Measurements from ENCODE around the gene ANAPC15. TPM values are rescaled to one million over a fixed set of nuclear protein-coding genes. Genes with fewer than 3 reads are reported as not detected.

ANAPC15 gene
- total and polyA plus RNA-seq, 2 of the 13 experiments (the other 11 are each of a cell fraction or from before 2014, with no cell fraction given) = 18.8 to 25.7 TPM

- TF ChIP-seq RFX1 (IDR thresholded peaks at IDR 0.05) = no peak
- TF ChIP-seq ZNF383 (CRISPR knock-in tag; IDR thresholded peaks at IDR 0.05; ENCODE audit: borderline replicate concordance) = no peak
- TF ChIP-seq ZXDC (CRISPR knock-in tag; IDR thresholded peaks at IDR 0.05) = no peak
- TF ChIP-seq, protein P1, sequence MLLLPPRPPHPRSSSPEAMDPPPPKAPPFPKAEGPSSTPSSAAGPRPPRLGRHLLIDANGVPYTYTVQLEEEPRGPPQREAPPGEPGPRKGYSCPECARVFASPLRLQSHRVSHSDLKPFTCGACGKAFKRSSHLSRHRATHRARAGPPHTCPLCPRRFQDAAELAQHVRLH (CRISPR knock-in tag; IDR thresholded peaks at IDR 0.05; ENCODE audit: borderline replicate concordance, low read depth) = no peak
- TF ChIP-seq TMF1 (CRISPR knock-in tag; IDR thresholded peaks at IDR 0.05; ENCODE audit: low read depth) = no peak
- TF ChIP-seq, protein P2, sequence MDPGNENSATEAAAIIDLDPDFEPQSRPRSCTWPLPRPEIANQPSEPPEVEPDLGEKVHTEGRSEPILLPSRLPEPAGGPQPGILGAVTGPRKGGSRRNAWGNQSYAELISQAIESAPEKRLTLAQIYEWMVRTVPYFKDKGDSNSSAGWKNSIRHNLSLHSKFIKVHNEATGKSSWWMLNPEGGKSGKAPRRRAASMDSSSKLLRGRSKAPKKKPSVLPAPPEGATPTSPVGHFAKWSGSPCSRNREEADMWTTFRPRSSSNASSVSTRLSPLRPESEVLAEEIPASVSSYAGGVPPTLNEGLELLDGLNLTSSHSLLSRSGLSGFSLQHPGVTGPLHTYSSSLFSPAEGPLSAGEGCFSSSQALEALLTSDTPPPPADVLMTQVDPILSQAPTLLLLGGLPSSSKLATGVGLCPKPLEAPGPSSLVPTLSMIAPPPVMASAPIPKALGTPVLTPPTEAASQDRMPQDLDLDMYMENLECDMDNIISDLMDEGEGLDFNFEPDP (CRISPR knock-in tag; conservative IDR thresholded peaks at IDR 0.05) = no peak
- no peak for TF ChIP-seq ZNF230 (CRISPR knock-in tag; IDR thresholded peaks at IDR 0.05)
- TF ChIP-seq CREM (IDR thresholded peaks at IDR 0.05) = no peak
- TF ChIP-seq CREM (CRISPR knock-in tag; IDR thresholded peaks at IDR 0.05) = no peak
- TF ChIP-seq SATB2 (CRISPR knock-in tag; IDR thresholded peaks at IDR 0.05) = no peak
- no peak for TF ChIP-seq RFX5 (IDR thresholded peaks at IDR 0.05; ENCODE audit: low read depth, low read length)
- no peak for TF ChIP-seq NFAT5 (CRISPR knock-in tag; IDR thresholded peaks at IDR 0.05)
- TF ChIP-seq LCORL (IDR thresholded peaks at IDR 0.05) = no peak
- no peak for TF ChIP-seq LCORL (CRISPR knock-in tag; IDR thresholded peaks at IDR 0.05)
- no peak for TF ChIP-seq ZNF775 (CRISPR knock-in tag; IDR thresholded peaks at IDR 0.05; ENCODE audit: borderline replicate concordance)
- TF ChIP-seq ZNF569 (CRISPR knock-in tag; IDR thresholded peaks at IDR 0.05; ENCODE audit: borderline replicate concordance) = no peak
- TF ChIP-seq ZNF543 (CRISPR knock-in tag; IDR thresholded peaks at IDR 0.05) = no peak
- TF ChIP-seq NFRKB (IDR thresholded peaks at IDR 0.05) = no peak
- TF ChIP-seq CEBPB (IDR thresholded peaks at IDR 0.05; ENCODE audit: borderline replicate concordance, low read depth, low read length) = no peak
- 0 out of 2 replicates have a peak, but pooled peaks have one; percentile 6 for TF ChIP-seq REPIN1 (CRISPR knock-in tag; IDR thresholded peaks at IDR 0.05; ENCODE audit: borderline replicate concordance, low read depth)
- no peak for TF ChIP-seq MTA3 (CRISPR knock-in tag; IDR thresholded peaks at IDR 0.05)
- no peak for TF ChIP-seq RFXANK (CRISPR knock-in tag; IDR thresholded peaks at IDR 0.05)
- no peak for TF ChIP-seq SETDB1 (CRISPR knock-in tag; IDR thresholded peaks at IDR 0.05; ENCODE audit: borderline replicate concordance)
These were observed 698 bp upstream of the ANAPC15 start (continued) for GRCh38 chr11:72112978-72113808.
